Caco-2 (cell line): ENCODE results near the gene HIVEP1. TPM values are rescaled to one million over a fixed set of nuclear protein-coding genes. Genes with fewer than 3 reads are reported as not detected.

Experiments used
- BruUV-seq: library from RNA; stranded (reverse); fragments of 400-500 nt; replicated peaks from 2 replicates; lab custom pipeline; 2021; lab: Mats Ljungman, UMichigan
- CTCF ChIA-PET: fragments of 300-600 bp; sonication (Branson Sonifier 250); formaldehyde crosslinking; loops from one replicate; lab custom pipeline; 2022; ENCODE audit warnings: antibody characterized with exemption; lab: Charles Lee
- POLR2A ChIA-PET: fragments of 300-600 bp; sonication (Branson Sonifier 250); formaldehyde crosslinking; loops from one replicate; lab custom pipeline; 2022; ENCODE audit warnings: antibody characterized with exemption; lab: Charles Lee
- DNase-seq, 2 experiments: peaks; one replicate each; pipeline versions ENCODE4 v3.0.0 to v3.0.0-alpha.2; 2020 to 2022
- H3K27me3 ChIP-seq: replicated peaks from 2 replicates; pipeline ENCODE4 v1.6.0; 2011; ENCODE audit warnings: low read length; ENCODE audit not compliant: control insufficient read depth, insufficient read depth
- H3K36me3 ChIP-seq: 2 replicates; pipeline ENCODE4 v1.5.1; 2011; ENCODE audit warnings: low read length; ENCODE audit not compliant: control insufficient read depth, insufficient read depth
- H3K4me1 ChIP-seq: fragments of 250-450 bp; sonication (Bioruptor Pico); 2 replicates; pipeline ENCODE4 v1.5.1; 2020; ENCODE audit warnings: mild to moderate bottlenecking
- H3K4me3 ChIP-seq: 2 replicates; pipeline ENCODE4 v1.5.1; 2011; ENCODE audit warnings: low read depth, mild to moderate bottlenecking, control low read depth, low read length
- H3K9me3 ChIP-seq: fragments of 250-450 bp; sonication (Bioruptor Pico); 2 replicates; pipeline ENCODE4 v1.5.1; 2020; ENCODE audit warnings: mild to moderate bottlenecking, moderate library complexity
- H3K27ac Mint-ChIP-seq: one replicate; pipeline ENCODE4 v1.8.0; 2022; ENCODE audit warnings: mixed read lengths; ENCODE audit not compliant: unreplicated experiment
- H3K27me3 Mint-ChIP-seq: one replicate; pipeline ENCODE4 v1.8.0; 2022; ENCODE audit warnings: mixed read lengths; ENCODE audit not compliant: insufficient read depth, unreplicated experiment
- H3K36me3 Mint-ChIP-seq: one replicate; pipeline ENCODE4 v1.8.0; 2022; ENCODE audit warnings: mild to moderate bottlenecking, mixed read lengths; ENCODE audit not compliant: insufficient read depth, unreplicated experiment
- H3K4me1 Mint-ChIP-seq: one replicate; pipeline ENCODE4 v1.8.0; 2022; ENCODE audit warnings: low read depth, mixed read lengths; ENCODE audit not compliant: unreplicated experiment
- H3K4me3 Mint-ChIP-seq: one replicate; pipeline ENCODE4 v1.8.0; 2022; ENCODE audit warnings: mild to moderate bottlenecking, moderate library complexity, mixed read lengths; ENCODE audit not compliant: unreplicated experiment
- H3K9me3 Mint-ChIP-seq: one replicate; pipeline ENCODE4 v1.8.0; 2022; ENCODE audit warnings: mixed read lengths; ENCODE audit not compliant: unreplicated experiment
- CTCF ChIP-seq, 2 experiments: fragments of 200-600 bp in 1 of 2; IDR thresholded peaks; 1 replicate in 1 of 2; 2 replicates in 1 of 2; pipeline versions ENCODE4 v1.5.1 to v1.8.0; 2011 to 2022; ENCODE audit warnings: antibody characterized with exemption in 1 of 2, control low read depth in 1 of 2, inconsistent platforms in 1 of 2, low read depth in 1 of 2, low read length in 1 of 2, mild to moderate bottlenecking in 1 of 2, moderate library complexity in 1 of 2; ENCODE audit not compliant: insufficient read depth in 1 of 2, severe bottlenecking in 1 of 2, unreplicated experiment in 1 of 2
- intact Hi-C: fragments of 100-400 bp; cut with micrococcal nuclease; formaldehyde crosslinking; loops from one replicate; pipeline ENCODE4 v1.10.0; 2022; ENCODE audit not compliant: unreplicated experiment
- total RNA-seq: library from RNA; stranded (reverse); gene quantifications from 2 replicates; pipeline ENCODE4 v1.2.3, GENCODE V29; 2022

The HIVEP1 gene
- total RNA-seq, 1 experiment from 2014 or later: 22.8 TPM

- ChIA-PET CTCF (no interaction called here), POLR2A (no interaction called here)
- H3K4me3 ChIP-seq: no peak overlapping the region
- H3K27me3 ChIP-seq: no peaks in the 10 kb centered on the region
- peaks cover 2% of the 10 kb centered on the region; the same call in 1 of the 2 replicates for H3K36me3 ChIP-seq
- TF ChIP-seq CTCF (IDR thresholded peaks at IDR 0.05; ENCODE audit: insufficient read depth in 1 of 2, low read depth in 1 of 2, low read length in 1 of 2, severe bottlenecking in 1 of 2, unreplicated experiment in 1 of 2): no peak
- Mint-ChIP-seq H3K36me3 (peaks cover 26% of the 10 kb centered on the region), H3K9me3 (no peaks in the 10 kb centered on the region), H3K4me3 (no peak overlapping the region), H3K27ac (no peak overlapping the region), H3K4me1 (no peaks in the 10 kb centered on the region), H3K27me3 (no peaks in the 10 kb centered on the region)
- BruUV-seq: no TSS peak
- H3K9me3 ChIP-seq: no peaks in the 10 kb centered on the region
- intact Hi-C loops: no loop called here
- H3K4me1 ChIP-seq: no peaks in the 10 kb centered on the region
- DNase-seq: no peak
Observed at GRCh38 chr6:12126051-12126450, 113.9 kb downstream of the HIVEP1 start.

DNA sequence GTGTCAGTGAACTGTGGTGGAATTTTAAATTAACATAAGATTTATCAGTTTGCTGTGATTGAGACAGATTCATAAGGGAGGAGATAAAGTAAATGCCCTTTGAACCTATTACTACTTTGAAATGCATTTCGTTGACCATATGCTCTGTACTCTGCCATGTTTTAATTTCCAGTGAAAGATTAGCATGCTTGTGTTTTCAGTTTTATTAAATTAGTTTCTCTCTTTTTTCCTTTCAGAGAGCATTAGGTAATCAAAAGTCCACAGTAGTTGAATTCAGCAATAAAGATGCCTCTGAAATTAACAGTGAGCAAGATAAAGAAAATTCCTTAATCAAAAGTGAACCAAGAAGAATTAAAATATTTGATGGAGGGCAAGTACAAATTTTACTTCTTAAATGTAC is 117.4 kb downstream of the HIVEP1 start:
- Mint-ChIP-seq H3K36me3 (peaks cover 7% of the 10 kb centered on the region), H3K4me3 (no peak overlapping the region), H3K4me1 (no peaks in the 10 kb centered on the region), H3K9me3 (no peaks in the 10 kb centered on the region), H3K27me3 (no peaks in the 10 kb centered on the region), H3K27ac (no peak overlapping the region)
- Histone ChIP-seq H3K4me3 (no peak overlapping the region), H3K27me3 (no peaks in the 10 kb centered on the region), H3K4me1 (no peaks in the 10 kb centered on the region), H3K9me3 (no peaks in the 10 kb centered on the region), H3K36me3 (no peaks in the 10 kb centered on the region)
- ChIA-PET CTCF (no interaction called here), POLR2A (no interaction called here)
- intact Hi-C loops: no loop called here
- DNase-seq: no peak
- BruUV-seq: no TSS peak
- TF ChIP-seq CTCF (IDR thresholded peaks at IDR 0.05; ENCODE audit: insufficient read depth in 1 of 2, low read depth in 1 of 2, low read length in 1 of 2, severe bottlenecking in 1 of 2, unreplicated experiment in 1 of 2): no peak

- Mint-ChIP-seq H3K36me3 (no peaks in the 10 kb centered on the region), H3K27ac (no peak overlapping the region), H3K9me3 (no peaks in the 10 kb centered on the region), H3K27me3 (no peaks in the 10 kb centered on the region), H3K4me3 (no peak overlapping the region), H3K4me1 (no peaks in the 10 kb centered on the region)
- POLR2A ChIA-PET: no interaction called here
- H3K36me3 ChIP-seq: no peaks in the 10 kb centered on the region
- no peak for DNase-seq
- H3K27me3 ChIP-seq: no peaks in the 10 kb centered on the region
- BruUV-seq: no TSS peak
- CTCF ChIA-PET: no interaction called here
- H3K4me3 ChIP-seq: no peak overlapping the region
- no peaks in the 10 kb centered on the region for H3K4me1 ChIP-seq
- no peak for TF ChIP-seq CTCF (IDR thresholded peaks at IDR 0.05; ENCODE audit: insufficient read depth in 1 of 2, low read depth in 1 of 2, low read length in 1 of 2, severe bottlenecking in 1 of 2, unreplicated experiment in 1 of 2)
- intact Hi-C loops: no loop called here
- H3K9me3 ChIP-seq: no peaks in the 10 kb centered on the region
Observed at GRCh38 chr6:12132351-12133222, 120.5 kb downstream of the HIVEP1 start.
